Measurements from ENCODE around the gene ATXN1. TPM values are rescaled to one million over a fixed set of nuclear protein-coding genes. Genes with fewer than 3 reads are reported as not detected.

Gene ATXN1
- total and polyA plus RNA-seq, 2 of the 8 experiments (the other 6 are each of a cell fraction or from before 2014, with no cell fraction given): 1.6 to 4.0 TPM

- Histone ChIP-seq H3K4me3 (ENCODE audit: extremely low read depth in 1 of 4, insufficient read depth in 2 of 4, low read depth in 3 of 4, low read length in 4 of 4) (no peak overlapping the region), H3K23ac (ENCODE audit: insufficient read length) (no peak overlapping the region), H2AK5ac (ENCODE audit: low read depth, low read length) (no peak overlapping the region), H3K18ac (ENCODE audit: extremely low read depth, low read length) (no peak overlapping the region), H3K4me2 (ENCODE audit: insufficient read depth in 1 of 2, low read depth in 2 of 2, low read length in 2 of 2) (no peak overlapping the region), H2BK20ac (ENCODE audit: low read length) (no peak overlapping the region), H3K9me3 (ENCODE audit: insufficient read depth in 2 of 2, low read depth in 1 of 2, low read length in 1 of 2) (no peaks in the 10 kb centered on the region), H3K23me2 (ENCODE audit: low read depth, low read length) (no peaks in the 10 kb centered on the region), H3K56ac (replicated peaks; ENCODE audit: insufficient read length, low read depth, low read length) (no peak overlapping the region), H3K4me1 (replicated peaks in 1 of 4; ENCODE audit: control insufficient read depth in 3 of 4, insufficient read depth in 4 of 4, low read length in 3 of 4) (no peaks in the 10 kb centered on the region), H3K27ac (ENCODE audit: low read depth, low read length) (no peak overlapping the region), H3K79me1 (ENCODE audit: low read depth, low read length) (no peaks in the 10 kb centered on the region), H2AFZ (ENCODE audit: low read length) (no peak overlapping the region), H4K5ac (ENCODE audit: insufficient read length, low read depth, low read length) (no peak overlapping the region), H2BK15ac (ENCODE audit: low read length) (no peak overlapping the region), H3K4ac (replicated peaks; ENCODE audit: insufficient read length, low read depth, low read length) (no peak overlapping the region), H3K9ac (replicated peaks in 1 of 4; ENCODE audit: extremely low read depth in 1 of 4, low read depth in 3 of 4, low read length in 3 of 4) (no peak overlapping the region), H3K27me3 (replicated peaks in 1 of 4; ENCODE audit: control insufficient read depth in 3 of 4, extremely low read depth in 1 of 4, insufficient read depth in 3 of 4, low read length in 3 of 4) (no peaks in the 10 kb centered on the region), H4K91ac (replicated peaks; ENCODE audit: insufficient read length, low read length) (no peak overlapping the region), H2BK120ac (replicated peaks; ENCODE audit: low read depth, low read length) (no peak overlapping the region), H3K14ac (ENCODE audit: insufficient read length) (no peak overlapping the region), H2BK5ac (ENCODE audit: low read depth, low read length) (no peak overlapping the region), H3K36me3 (ENCODE audit: control insufficient read depth in 2 of 4, insufficient read depth in 4 of 4, low read length in 3 of 4) (no peaks in the 10 kb centered on the region; a peak in 1 of 8 replicates), H4K20me1 (replicated peaks in 1 of 2; ENCODE audit: control insufficient read depth in 1 of 2, insufficient read depth in 2 of 2, low read length in 2 of 2) (no peaks in the 10 kb centered on the region), H4K8ac (ENCODE audit: extremely low read depth, insufficient read depth, low read length) (no peak overlapping the region), H3K79me2 (ENCODE audit: control insufficient read depth in 1 of 2, insufficient read depth in 2 of 2, low read length in 2 of 2) (no peaks in the 10 kb centered on the region), H2BK12ac (ENCODE audit: low read depth, low read length) (no peak overlapping the region)
- CTCF ChIA-PET (ENCODE audit: partially characterized antibody): interaction anchor here (1.9 kb wide), 1 partner anchor 21 kb away, joined by 6 read pairs; no protein-coding TSS in a partner anchor
- 88% methylated on average over 3 of the region's 3 CpGs; no CpG with 5 or more reads in 1 of the 2 experiments for WGBS, 2 experiments (ENCODE audit: extremely low coverage in 1 of 2, insufficient coverage in 1 of 2, insufficient read length in 1 of 2, insufficient replicate concordance in 2 of 2, low coverage in 1 of 2, low lambda C conversion rate in 2 of 2, missing lambda C conversion rate in 1 of 2)
- TF ChIP-seq HDAC2 (IDR thresholded peaks at IDR 0.05; ENCODE audit: borderline replicate concordance in 1 of 2, low read depth in 2 of 2, low read length in 2 of 2) (no peak), TAF7 (optimal IDR thresholded peaks at IDR 0.05; ENCODE audit: borderline replicate concordance, low read depth, low read length) (no peak), SP2 (IDR thresholded peaks at IDR 0.05; ENCODE audit: low read length) (no peak), BCL11A (IDR thresholded peaks at IDR 0.05; ENCODE audit: low read depth in 2 of 2, low read length in 2 of 2) (no peak), SAP30 (IDR thresholded peaks at IDR 0.05; ENCODE audit: insufficient read depth, insufficient replicate concordance, low read length) (no peak), CREB1 (IDR thresholded peaks at IDR 0.05) (no peak), YY1 (IDR thresholded peaks at IDR 0.05; ENCODE audit: low read depth, low read length) (no peak), CBX5 (IDR thresholded peaks at IDR 0.05; ENCODE audit: low read depth, low read length) (no peak)
- no peak for DNase-seq (ENCODE audit: low read depth in 1 of 2, low spot score in 2 of 2)
- FAIRE-seq: no peak
- POLR2A ChIA-PET (ENCODE audit: partially characterized antibody): interaction anchor here (0.7 kb wide), 1 partner anchor 12 kb away, joined by 3 read pairs; no protein-coding TSS in a partner anchor
Measured at GRCh38 chr6:16437984-16438383, 323.3 kb downstream of the ATXN1 start.
